GM23338 (cell line): ENCODE data around the gene C1QTNF8. TPM values are rescaled to one million over a fixed set of nuclear protein-coding genes. Genes with fewer than 3 reads are reported as not detected.

Source experiments
- CREB1 ChIP-seq: fragments of 250-450 bp; sonication (Bioruptor Pico); IDR thresholded peaks from 2 replicates; pipeline ENCODE4 v1.5.0; 2020; ENCODE audit warnings: low read depth, mild to moderate bottlenecking, moderate library complexity
- JUNB ChIP-seq: IDR thresholded peaks from one replicate; pipeline ENCODE4 v1.6.1; 2016; ENCODE audit warnings: antibody characterized with exemption; ENCODE audit not compliant: unreplicated experiment
- NANOG ChIP-seq: IDR thresholded peaks from 2 replicates; pipeline ENCODE4 v1.6.1; 2016; ENCODE audit warnings: antibody characterized with exemption, borderline replicate concordance
- STAT1 ChIP-seq: IDR thresholded peaks from one replicate; pipeline ENCODE4 v1.6.1; 2016; ENCODE audit warnings: antibody characterized with exemption; ENCODE audit not compliant: unreplicated experiment
- ZNF114 ChIP-seq: fragments of 250-450 bp; sonication (Bioruptor Pico); IDR thresholded peaks from 2 replicates; pipeline ENCODE4 v1.5.0; 2020; ENCODE audit warnings: mild to moderate bottlenecking, moderate library complexity
- ZNF331 ChIP-seq: fragments of 250-450 bp; sonication (Bioruptor Pico); IDR thresholded peaks from 2 replicates; pipeline ENCODE4 v1.5.0; 2020; ENCODE audit warnings: low read depth, mild to moderate bottlenecking, moderate library complexity
- polyA plus RNA-seq: library from polyadenylated mRNA; unstranded; fragments of >200 nt; fragmentation: Nextera tagmentation; extraction: Ambion mirVana; gene quantifications from 2 replicates; pipeline ENCODE4 v1.2.1, GENCODE V29; 2016
- total RNA-seq: library from RNA; depleted of rRNA; stranded (reverse); fragments of >200 nt; shearing (Covaris generic); gene quantifications from 2 replicates; pipeline ENCODE4 v1.2.3, GENCODE V29; 2014
- TF ChIP-seq, protein P1 (sequence below): fragments of 250-450 bp; sonication (Bioruptor Pico); IDR thresholded peaks from 2 replicates; pipeline ENCODE4 v1.5.0; 2020; ENCODE audit warnings: mild to moderate bottlenecking, moderate library complexity
- TF ChIP-seq, protein P2 (sequence below): IDR thresholded peaks from 2 replicates; pipeline ENCODE4 v1.6.1; 2016; ENCODE audit warnings: antibody characterized with exemption
- TF ChIP-seq, protein P3 (sequence below), 2 experiments: fragments of 200-600 bp in 1 of 2; sonication (generic) in 1 of 2; conservative IDR thresholded peaks; 2 replicates each; pipeline versions ENCODE4 v1.5.1 to v1.6.1; 2016 to 2017; ENCODE audit warnings: antibody characterized with exemption in 2 of 2, low read depth in 2 of 2, mild to moderate bottlenecking in 2 of 2, moderate library complexity in 1 of 2

The C1QTNF8 gene
- total and polyA plus RNA-seq, 2 experiments from 2014 or later: not detected

DNA sequence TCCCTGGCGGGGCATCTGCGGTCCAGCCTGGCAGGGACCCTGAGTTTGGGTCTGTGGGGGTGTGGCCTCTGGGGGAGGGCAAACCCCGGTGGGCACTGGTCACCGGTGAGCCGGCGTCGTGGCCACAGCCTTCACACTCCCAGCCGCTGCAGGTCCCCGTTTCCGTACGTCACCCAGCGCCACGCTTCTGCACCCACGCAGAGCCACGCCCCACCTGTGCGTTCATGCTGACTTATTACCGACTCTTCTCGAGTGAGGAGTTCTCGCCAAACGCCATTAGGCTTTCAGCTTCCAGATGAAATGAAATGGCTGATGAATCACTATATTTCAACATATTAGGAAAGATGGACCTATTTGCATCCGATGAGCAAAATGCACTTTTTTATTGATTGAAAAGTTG, 32.3 kb downstream of the C1QTNF8 start (continued):
- TF ChIP-seq, protein P1, sequence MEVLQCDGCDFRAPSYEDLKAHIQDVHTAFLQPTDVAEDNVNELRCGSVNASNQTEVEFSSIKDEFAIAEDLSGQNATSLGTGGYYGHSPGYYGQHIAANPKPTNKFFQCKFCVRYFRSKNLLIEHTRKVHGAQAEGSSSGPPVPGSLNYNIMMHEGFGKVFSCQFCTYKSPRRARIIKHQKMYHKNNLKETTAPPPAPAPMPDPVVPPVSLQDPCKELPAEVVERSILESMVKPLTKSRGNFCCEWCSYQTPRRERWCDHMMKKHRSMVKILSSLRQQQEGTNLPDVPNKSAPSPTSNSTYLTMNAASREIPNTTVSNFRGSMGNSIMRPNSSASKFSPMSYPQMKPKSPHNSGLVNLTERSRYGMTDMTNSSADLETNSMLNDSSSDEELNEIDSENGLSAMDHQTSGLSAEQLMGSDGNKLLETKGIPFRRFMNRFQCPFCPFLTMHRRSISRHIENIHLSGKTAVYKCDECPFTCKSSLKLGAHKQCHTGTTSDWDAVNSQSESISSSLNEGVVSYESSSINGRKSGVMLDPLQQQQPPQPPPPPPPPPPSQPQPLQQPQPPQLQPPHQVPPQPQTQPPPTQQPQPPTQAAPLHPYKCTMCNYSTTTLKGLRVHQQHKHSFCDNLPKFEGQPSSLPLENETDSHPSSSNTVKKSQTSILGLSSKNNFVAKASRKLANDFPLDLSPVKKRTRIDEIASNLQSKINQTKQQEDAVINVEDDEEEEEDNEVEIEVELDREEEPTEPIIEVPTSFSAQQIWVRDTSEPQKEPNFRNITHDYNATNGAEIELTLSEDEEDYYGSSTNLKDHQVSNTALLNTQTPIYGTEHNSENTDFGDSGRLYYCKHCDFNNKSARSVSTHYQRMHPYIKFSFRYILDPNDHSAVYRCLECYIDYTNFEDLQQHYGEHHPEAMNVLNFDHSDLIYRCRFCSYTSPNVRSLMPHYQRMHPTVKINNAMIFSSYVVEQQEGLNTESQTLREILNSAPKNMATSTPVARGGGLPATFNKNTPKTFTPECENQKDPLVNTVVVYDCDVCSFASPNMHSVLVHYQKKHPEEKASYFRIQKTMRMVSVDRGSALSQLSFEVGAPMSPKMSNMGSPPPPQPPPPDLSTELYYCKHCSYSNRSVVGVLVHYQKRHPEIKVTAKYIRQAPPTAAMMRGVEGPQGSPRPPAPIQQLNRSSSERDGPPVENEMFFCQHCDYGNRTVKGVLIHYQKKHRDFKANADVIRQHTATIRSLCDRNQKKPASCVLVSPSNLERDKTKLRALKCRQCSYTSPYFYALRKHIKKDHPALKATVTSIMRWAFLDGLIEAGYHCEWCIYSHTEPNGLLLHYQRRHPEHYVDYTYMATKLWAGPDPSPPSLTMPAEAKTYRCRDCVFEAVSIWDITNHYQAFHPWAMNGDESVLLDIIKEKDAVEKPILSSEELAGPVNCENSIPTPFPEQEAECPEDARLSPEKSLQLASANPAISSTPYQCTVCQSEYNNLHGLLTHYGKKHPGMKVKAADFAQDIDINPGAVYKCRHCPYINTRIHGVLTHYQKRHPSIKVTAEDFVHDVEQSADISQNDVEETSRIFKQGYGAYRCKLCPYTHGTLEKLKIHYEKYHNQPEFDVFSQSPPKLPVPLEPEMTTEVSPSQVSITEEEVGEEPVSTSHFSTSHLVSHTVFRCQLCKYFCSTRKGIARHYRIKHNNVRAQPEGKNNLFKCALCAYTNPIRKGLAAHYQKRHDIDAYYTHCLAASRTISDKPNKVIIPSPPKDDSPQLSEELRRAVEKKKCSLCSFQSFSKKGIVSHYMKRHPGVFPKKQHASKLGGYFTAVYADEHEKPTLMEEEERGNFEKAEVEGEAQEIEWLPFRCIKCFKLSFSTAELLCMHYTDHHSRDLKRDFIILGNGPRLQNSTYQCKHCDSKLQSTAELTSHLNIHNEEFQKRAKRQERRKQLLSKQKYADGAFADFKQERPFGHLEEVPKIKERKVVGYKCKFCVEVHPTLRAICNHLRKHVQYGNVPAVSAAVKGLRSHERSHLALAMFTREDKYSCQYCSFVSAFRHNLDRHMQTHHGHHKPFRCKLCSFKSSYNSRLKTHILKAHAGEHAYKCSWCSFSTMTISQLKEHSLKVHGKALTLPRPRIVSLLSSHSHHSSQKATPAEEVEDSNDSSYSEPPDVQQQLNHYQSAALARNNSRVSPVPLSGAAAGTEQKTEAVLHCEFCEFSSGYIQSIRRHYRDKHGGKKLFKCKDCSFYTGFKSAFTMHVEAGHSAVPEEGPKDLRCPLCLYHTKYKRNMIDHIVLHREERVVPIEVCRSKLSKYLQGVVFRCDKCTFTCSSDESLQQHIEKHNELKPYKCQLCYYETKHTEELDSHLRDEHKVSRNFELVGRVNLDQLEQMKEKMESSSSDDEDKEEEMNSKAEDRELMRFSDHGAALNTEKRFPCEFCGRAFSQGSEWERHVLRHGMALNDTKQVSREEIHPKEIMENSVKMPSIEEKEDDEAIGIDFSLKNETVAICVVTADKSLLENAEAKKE (CRISPR knock-in tag): no peak
- TF ChIP-seq NANOG (no peak), ZNF114 (CRISPR knock-in tag) (no peak), STAT1 (no peak), JUNB (no peak), ZNF331 (CRISPR knock-in tag) (no peak), CREB1 (no peak)
- TF ChIP-seq, protein P2, sequence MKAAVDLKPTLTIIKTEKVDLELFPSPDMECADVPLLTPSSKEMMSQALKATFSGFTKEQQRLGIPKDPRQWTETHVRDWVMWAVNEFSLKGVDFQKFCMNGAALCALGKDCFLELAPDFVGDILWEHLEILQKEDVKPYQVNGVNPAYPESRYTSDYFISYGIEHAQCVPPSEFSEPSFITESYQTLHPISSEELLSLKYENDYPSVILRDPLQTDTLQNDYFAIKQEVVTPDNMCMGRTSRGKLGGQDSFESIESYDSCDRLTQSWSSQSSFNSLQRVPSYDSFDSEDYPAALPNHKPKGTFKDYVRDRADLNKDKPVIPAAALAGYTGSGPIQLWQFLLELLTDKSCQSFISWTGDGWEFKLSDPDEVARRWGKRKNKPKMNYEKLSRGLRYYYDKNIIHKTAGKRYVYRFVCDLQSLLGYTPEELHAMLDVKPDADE: no peak
- TF ChIP-seq, protein P3, sequence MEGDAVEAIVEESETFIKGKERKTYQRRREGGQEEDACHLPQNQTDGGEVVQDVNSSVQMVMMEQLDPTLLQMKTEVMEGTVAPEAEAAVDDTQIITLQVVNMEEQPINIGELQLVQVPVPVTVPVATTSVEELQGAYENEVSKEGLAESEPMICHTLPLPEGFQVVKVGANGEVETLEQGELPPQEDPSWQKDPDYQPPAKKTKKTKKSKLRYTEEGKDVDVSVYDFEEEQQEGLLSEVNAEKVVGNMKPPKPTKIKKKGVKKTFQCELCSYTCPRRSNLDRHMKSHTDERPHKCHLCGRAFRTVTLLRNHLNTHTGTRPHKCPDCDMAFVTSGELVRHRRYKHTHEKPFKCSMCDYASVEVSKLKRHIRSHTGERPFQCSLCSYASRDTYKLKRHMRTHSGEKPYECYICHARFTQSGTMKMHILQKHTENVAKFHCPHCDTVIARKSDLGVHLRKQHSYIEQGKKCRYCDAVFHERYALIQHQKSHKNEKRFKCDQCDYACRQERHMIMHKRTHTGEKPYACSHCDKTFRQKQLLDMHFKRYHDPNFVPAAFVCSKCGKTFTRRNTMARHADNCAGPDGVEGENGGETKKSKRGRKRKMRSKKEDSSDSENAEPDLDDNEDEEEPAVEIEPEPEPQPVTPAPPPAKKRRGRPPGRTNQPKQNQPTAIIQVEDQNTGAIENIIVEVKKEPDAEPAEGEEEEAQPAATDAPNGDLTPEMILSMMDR (conservative IDR thresholded peaks at IDR 0.05; ENCODE audit: low read depth in 2 of 2): no peak
